GM18502 (cell line): ENCODE data around the gene C13orf42.

Experiments used
- ATAC-seq: cut with Tn5 transposase; IDR thresholded peaks from one replicate; pipeline ENCODE4 v1.9.1; 2021; ENCODE audit warnings: mild to moderate bottlenecking; ENCODE audit not compliant: unreplicated experiment, poor library complexity

The C13orf42 gene

DNA sequence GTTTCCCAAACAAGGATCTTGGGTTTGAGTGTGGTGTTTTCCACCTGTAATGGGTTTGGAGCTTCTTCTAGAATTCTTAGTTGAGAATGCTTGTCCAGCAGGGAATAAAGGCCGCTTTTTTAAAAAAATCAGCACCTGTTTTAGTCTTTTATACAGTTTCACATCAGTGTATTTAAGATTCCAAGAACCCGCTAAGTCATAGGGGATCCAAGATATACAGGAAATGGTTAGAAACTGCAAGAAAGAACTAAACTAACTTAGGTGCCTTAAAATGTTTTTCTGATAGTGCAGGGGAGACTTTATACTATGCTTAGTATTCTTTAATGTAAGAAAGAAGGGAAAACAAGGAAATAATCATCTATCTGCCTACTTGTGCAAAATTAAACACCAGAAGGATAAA is 74.7 kb downstream of the C13orf42 start:
- no peak for ATAC-seq

DNA sequence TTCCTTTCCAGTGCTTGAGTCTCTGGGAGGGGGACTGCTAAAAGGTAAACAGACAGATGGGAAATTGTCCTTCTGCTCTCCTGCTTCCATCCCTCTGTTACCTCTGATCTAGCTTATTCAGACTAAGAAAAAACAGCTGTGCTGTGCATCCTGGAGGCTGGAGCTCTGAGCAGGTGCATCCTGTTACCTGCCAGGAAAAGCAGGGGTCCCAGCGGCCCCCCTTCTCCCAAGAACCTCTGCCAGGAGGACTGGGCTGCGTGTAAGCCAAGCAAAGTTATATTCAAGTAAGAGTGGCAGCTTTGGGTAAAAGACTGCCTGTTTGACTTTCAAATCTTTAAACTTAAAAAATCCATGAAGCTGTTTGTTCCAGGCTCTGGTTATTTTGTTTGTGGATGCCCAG is 75.1 kb downstream of the C13orf42 start:
- no peak for ATAC-seq

DNA sequence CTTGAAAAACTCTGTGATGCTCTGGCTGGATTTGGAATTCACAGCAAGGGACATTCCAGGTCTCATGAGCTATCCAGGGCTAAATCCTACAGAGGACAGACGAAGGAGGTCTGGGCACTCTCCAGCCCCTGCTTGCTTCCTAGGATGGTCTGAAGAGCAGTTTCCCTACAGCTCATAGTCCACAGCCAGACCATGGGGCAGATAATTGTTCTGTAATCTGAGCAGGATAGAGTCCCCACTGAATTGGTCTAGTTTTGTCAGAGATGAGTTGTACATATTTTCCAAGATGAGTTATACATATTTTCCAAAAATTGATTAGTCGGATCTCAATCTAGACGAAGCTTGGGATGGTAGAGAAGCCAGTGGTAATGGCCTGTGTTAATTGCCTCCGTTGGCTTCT is 75.6 kb downstream of the C13orf42 start:
- no peak for ATAC-seq

DNA sequence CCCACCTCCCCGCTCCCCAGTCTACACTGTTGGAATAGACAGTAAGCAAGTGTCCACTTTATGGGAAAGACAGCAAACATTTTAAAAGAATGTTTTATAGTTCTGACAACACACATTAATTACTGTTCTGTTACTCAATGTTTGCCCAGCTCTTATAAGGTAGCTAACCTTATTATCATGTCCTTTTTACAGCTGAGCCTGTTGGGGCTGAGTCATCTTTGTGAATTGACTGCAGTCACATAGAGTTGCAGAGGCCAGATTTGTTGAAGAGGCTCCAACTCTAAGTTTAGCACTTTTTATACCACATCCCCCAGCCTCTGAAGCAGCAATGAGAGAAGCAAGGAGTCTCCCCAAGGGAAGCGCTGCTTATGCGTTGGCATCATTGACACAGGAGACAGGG is 76.2 kb downstream of the C13orf42 start:
- ATAC-seq = no peak

DNA sequence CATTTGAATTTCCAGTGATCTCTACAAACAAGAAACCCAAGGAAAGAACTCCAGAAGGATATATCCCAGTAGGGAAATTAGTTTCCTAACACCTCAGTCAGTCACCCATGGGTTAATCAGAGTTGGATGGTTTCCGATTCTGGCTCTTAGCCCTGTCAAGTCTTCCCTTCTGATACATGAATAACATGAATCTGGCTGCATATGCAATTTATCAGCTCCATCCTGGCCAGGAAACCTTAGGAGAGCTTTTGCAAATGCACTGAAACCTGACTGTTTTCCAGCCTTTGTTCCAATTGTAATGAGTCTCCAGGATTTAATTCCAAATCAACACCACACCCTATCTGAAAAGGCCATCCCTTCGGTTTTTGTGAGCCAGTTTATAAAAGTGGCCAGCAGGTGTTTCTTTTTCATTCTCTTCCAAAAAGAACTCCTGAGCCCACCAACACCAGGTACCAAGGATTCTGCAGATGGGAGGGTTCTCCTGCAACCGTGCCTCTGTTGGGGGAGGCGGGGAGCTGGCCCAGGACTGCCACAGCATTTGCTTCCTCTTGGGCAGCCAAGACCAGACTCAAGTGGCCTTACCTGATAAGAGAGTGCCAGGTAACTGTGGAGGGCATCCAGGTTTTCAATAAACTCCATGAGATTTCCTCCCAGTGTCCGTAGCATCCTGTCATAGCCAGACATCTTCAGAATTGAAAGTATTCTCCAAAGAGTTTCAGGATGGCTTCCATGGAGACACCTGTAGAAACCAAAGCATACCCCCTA is 77.5 kb downstream of the C13orf42 start:
- no peak for ATAC-seq

DNA sequence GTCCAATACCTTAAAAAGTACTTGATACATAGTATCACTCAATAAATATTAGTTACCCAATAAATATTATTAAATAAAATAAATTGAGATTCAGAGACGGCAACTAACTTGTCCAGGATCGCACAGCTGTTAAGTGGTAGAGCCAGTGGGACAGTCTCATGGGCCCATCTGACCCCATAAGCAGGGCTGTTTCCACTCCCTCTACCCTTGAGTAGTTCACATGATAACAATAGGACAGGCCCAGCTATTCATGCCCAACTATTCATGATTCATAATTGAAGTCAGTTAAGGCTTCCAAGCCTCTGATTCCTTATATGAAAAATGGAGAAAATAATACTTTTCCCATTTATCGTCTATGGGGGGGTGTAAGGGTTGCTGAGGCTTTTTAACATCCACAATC is 78.2 kb downstream of the C13orf42 start:
- no peak for ATAC-seq
